Activated B cell treated with CpG ODN at 0.5 μM for 24 hours (primary cell): ENCODE data around the gene WNT16. TPM values are rescaled to one million over a fixed set of nuclear protein-coding genes. Genes with fewer than 3 reads are reported as not detected.
A peak's percentile ranks its signal among the peaks of the same experiment; 100 is the strongest.

ENCODE experiments used
- ATAC-seq: fragments of 200-7000 bp; cut with Tn5 transposase; one replicate; pipeline ENCODE4 v1.10.0; 2021; ENCODE audit warnings: low read depth, mild to moderate bottlenecking, moderate library complexity
- CTCF ChIA-PET: fragments of 350-600 bp; sonication (Branson Sonifier 250); formaldehyde crosslinking; loops from one replicate; lab custom pipeline; 2021; ENCODE audit warnings: antibody characterized with exemption; lab: Charles Lee
- POLR2A ChIA-PET: fragments of 350-600 bp; sonication (Branson Sonifier 250); formaldehyde crosslinking; loops from one replicate; lab custom pipeline; 2021; ENCODE audit warnings: antibody characterized with exemption; lab: Charles Lee
- DNase-seq: peaks from one replicate; pipeline ENCODE4 v3.0.0; 2022
- H3K27ac Mint-ChIP-seq: one replicate; pipeline ENCODE4 v1.8.0; 2020; ENCODE audit warnings: mixed read lengths
- H3K27me3 Mint-ChIP-seq: one replicate; pipeline ENCODE4 v1.8.0; 2021; ENCODE audit warnings: mixed read lengths
- H3K36me3 Mint-ChIP-seq: one replicate; pipeline ENCODE4 v1.8.0; 2021; ENCODE audit warnings: low read depth, mixed read lengths
- H3K4me1 Mint-ChIP-seq: one replicate; pipeline ENCODE4 v1.8.0; 2021; ENCODE audit warnings: mixed read lengths
- H3K4me3 Mint-ChIP-seq: one replicate; pipeline ENCODE4 v1.8.0; 2020; ENCODE audit warnings: mild to moderate bottlenecking, mixed read lengths
- H3K9me3 Mint-ChIP-seq: one replicate; pipeline ENCODE4 v1.8.0; 2020; ENCODE audit warnings: mixed read lengths
- CTCF ChIP-seq: fragments of 200-600 bp; IDR thresholded peaks from one replicate; pipeline ENCODE4 v1.8.0; 2022; ENCODE audit warnings: antibody characterized with exemption, mild to moderate bottlenecking
- intact Hi-C: fragments of 100-400 bp; cut with micrococcal nuclease; formaldehyde crosslinking; loops from one replicate; pipeline ENCODE4 v1.15.1; 2024
- total RNA-seq: library from RNA; stranded (reverse); gene quantifications from 2 replicates; pipeline ENCODE4 v1.2.3, GENCODE V29; 2022

WNT16 gene, protein sequence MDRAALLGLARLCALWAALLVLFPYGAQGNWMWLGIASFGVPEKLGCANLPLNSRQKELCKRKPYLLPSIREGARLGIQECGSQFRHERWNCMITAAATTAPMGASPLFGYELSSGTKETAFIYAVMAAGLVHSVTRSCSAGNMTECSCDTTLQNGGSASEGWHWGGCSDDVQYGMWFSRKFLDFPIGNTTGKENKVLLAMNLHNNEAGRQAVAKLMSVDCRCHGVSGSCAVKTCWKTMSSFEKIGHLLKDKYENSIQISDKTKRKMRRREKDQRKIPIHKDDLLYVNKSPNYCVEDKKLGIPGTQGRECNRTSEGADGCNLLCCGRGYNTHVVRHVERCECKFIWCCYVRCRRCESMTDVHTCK
- 4.9 and 6.7 TPM in 2 replicates for total RNA-seq

DNA sequence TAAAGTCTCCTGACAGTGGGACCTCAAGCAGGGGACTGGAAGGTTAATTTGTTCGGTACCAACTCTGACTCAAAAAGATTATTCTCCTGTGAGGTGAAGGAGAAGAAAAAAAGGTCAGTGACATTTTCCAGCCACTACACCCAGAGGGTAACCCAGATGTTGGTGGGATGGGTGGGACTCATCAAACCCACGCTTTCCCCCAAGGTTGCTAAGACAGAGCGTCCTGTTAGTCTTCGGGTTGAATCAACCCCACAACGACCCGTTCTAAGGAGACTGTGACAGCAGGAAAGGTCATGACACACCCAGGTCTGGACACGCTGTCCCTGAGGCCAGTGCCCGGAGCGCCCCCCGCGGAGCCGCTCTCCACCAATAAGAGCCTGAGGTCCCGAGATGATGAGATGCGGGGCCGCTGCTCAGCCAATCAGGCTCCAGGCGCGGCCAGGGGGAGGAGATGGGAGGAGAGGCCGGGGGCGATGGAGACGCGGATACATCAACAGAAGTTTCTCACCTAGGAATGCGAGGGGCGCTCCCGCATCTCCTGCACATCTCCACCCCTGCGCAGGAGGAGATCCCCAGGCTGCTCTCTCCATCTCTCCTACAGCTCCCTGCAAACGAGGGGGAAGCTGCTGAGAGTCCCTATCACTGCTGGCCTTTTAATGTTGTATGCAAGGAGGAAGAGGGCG lies at the start of gene WNT16:
Gene WNT16, plus strand, starts transcription at position 493 of the 683 bp plus-strand sequence. CDS start 293 bp downstream, outside the sequence.
- DNase-seq: peak; percentile 44
- peak within 1 kb of the TSS; percentile 91 for H3K4me3 Mint-ChIP-seq
- H3K27me3 Mint-ChIP-seq: peaks cover 11% of the 10 kb centered on the region
- ATAC-seq: peak; percentile 66
- ChIA-PET CTCF (interaction anchor here (1.2 to 1.4 kb wide), 2 partner anchors 146 to 197 kb away, joined by 3 to 4 read pairs; no protein-coding TSS in a partner anchor), POLR2A (interaction anchor here (0.6 to 2.0 kb wide), 6 partner anchors 14 to 193 kb away, joined by 3 to 8 read pairs (median 5); partner anchors contain the start of gene FAM3C)
- intact Hi-C loops: loop anchor here (1.0 to 2.0 kb wide), 5 partner anchors 14 to 219 kb away; no protein-coding TSS in a partner anchor
- H3K36me3 Mint-ChIP-seq: peaks cover 11% of the 10 kb centered on the region
- H3K9me3 Mint-ChIP-seq: no peaks in the 10 kb centered on the region
- peak within 1 kb of the TSS; percentile 85 for H3K27ac Mint-ChIP-seq
- no peak for TF ChIP-seq CTCF
- H3K4me1 Mint-ChIP-seq: peaks cover 36% of the 10 kb centered on the region

- no peak for TF ChIP-seq CTCF
- ChIA-PET CTCF (interaction anchor here (1.3 to 2.0 kb wide), 2 partner anchors 51 to 116 kb away, joined by 3 to 4 read pairs; no protein-coding TSS in a partner anchor), POLR2A (interaction anchor here (0.6 to 1.2 kb wide), 6 partner anchors 16 to 328 kb away, joined by 3 to 5 read pairs (median 3); partner anchors contain the start of gene WNT16)
- peak overlapping the region; percentile 72 for H3K27ac Mint-ChIP-seq
- peaks cover 6% of the 10 kb centered on the region for H3K9me3 Mint-ChIP-seq
- H3K27me3 Mint-ChIP-seq: no peaks in the 10 kb centered on the region
- intact Hi-C loops: loop anchor here (2.0 to 5.0 kb wide), 6 partner anchors 20 to 98 kb away; partner anchors contain the start of gene WNT16
- no peak for DNase-seq
- H3K4me3 Mint-ChIP-seq: peak overlapping the region; percentile 3
- H3K36me3 Mint-ChIP-seq: peaks cover 39% of the 10 kb centered on the region
- H3K4me1 Mint-ChIP-seq: peaks cover 46% of the 10 kb centered on the region
- ATAC-seq: no peak
Observed at GRCh38 chr7:121279060-121279620, 49.7 kb upstream of the WNT16 start.

- Mint-ChIP-seq H3K4me3 (no peak overlapping the region), H3K36me3 (peaks cover 44% of the 10 kb centered on the region), H3K4me1 (peaks cover 43% of the 10 kb centered on the region), H3K9me3 (peaks cover 9% of the 10 kb centered on the region), H3K27me3 (no peaks in the 10 kb centered on the region), H3K27ac (no peak overlapping the region)
- DNase-seq (no peak), ATAC-seq (no peak)
- TF ChIP-seq CTCF: no peak
- intact Hi-C loops: loop anchor here (2.0 to 5.0 kb wide), 7 partner anchors 21 to 99 kb away; partner anchors contain the start of gene WNT16
- POLR2A ChIA-PET: interaction anchor here (1.2 kb wide), 1 partner anchor 329 kb away, joined by 3 read pairs; no protein-coding TSS in a partner anchor
- CTCF ChIA-PET: interaction anchor here (1.3 kb wide), 1 partner anchor 50 kb away, joined by 3 read pairs; no protein-coding TSS in a partner anchor
Observed at GRCh38 chr7:121279822-121280221, 49.0 kb upstream of the WNT16 start.

DNA sequence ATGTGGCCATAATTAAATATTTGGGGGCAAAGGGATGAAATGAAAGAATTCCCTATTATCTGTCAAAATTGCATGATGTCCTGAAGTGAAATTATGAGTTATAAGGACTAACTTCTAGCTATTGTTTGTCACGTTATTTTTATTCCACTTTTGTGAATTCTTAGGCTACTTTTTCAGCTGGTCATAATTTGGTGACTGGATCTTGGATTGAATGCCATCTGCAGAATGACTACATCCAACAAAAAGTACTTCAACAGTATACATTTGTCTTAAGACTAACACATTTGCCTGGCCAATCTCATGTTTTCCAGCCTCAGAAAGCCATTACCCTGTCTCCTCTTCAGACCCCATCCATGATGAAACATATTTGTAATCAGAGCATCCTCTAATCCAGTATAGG lies 48.1 kb upstream of the WNT16 start:
- peaks cover 45% of the 10 kb centered on the region for H3K4me1 Mint-ChIP-seq
- H3K36me3 Mint-ChIP-seq: peaks cover 47% of the 10 kb centered on the region
- no peak for TF ChIP-seq CTCF
- no peak overlapping the region for H3K27ac Mint-ChIP-seq
- DNase-seq (no peak), ATAC-seq (no peak)
- ChIA-PET POLR2A (no interaction called here), CTCF (no interaction called here)
- intact Hi-C loops: loop anchor here (5.0 kb wide), 1 partner anchor 38 kb away; no protein-coding TSS in a partner anchor
- no peaks in the 10 kb centered on the region for H3K27me3 Mint-ChIP-seq
- H3K9me3 Mint-ChIP-seq: peaks cover 16% of the 10 kb centered on the region
- no peak overlapping the region for H3K4me3 Mint-ChIP-seq
